Measurements from ENCODE around the gene PEX11G.
A peak's percentile ranks its signal among the peaks of the same experiment; 100 is the strongest.

The PEX11G gene

DNA sequence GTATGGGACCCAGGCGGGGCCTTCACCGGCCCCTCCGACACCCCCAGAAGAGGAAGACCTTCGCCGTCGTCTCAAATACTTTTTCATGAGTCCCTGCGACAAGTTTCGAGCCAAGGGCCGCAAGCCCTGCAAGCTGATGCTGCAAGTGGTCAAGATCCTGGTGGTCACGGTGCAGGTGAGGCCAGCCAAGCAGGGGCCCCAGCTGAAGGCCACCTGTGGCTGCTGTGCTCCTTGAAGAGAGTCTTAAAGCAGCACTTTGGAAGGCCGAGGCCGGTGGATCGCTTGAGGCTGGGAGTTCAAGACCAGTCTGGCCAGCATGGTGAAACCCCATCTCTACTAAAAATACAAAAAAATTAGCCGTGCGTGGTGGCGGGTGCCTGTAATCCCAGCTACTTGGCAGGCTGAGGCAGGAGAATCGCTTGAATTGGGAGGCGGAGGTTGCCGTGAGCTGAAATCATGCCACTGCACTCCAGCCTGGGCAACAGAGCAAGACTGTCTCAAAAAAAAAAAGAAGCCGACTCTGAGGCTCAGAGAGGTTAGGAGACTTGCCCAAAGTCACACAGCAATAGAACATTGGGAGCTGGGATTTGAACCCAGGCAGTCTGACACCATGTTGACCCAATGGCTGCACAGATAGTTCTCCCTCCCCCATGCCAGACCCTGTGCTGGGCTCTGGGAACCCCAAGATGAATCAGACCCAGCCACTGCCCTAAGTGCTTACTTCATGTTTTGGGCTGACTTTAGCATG is 36.3 kb upstream of the PEX11G start:
- TF ChIP-seq, protein P1, sequence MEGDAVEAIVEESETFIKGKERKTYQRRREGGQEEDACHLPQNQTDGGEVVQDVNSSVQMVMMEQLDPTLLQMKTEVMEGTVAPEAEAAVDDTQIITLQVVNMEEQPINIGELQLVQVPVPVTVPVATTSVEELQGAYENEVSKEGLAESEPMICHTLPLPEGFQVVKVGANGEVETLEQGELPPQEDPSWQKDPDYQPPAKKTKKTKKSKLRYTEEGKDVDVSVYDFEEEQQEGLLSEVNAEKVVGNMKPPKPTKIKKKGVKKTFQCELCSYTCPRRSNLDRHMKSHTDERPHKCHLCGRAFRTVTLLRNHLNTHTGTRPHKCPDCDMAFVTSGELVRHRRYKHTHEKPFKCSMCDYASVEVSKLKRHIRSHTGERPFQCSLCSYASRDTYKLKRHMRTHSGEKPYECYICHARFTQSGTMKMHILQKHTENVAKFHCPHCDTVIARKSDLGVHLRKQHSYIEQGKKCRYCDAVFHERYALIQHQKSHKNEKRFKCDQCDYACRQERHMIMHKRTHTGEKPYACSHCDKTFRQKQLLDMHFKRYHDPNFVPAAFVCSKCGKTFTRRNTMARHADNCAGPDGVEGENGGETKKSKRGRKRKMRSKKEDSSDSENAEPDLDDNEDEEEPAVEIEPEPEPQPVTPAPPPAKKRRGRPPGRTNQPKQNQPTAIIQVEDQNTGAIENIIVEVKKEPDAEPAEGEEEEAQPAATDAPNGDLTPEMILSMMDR (IDR thresholded peaks at IDR 0.05; ENCODE audit: low read length) = no peak
- TF ChIP-seq EZH2 (IDR thresholded peaks at IDR 0.05; ENCODE audit: borderline replicate concordance, low read length) = no peak
- Histone ChIP-seq H2AFZ (ENCODE audit: low read length) (no peak overlapping the region), H3K27ac (ENCODE audit: low read depth, low read length, poor library complexity, severe bottlenecking) (no peak overlapping the region), H3K4me2 (ENCODE audit: low read length) (no peak overlapping the region), H3F3A (ENCODE audit: insufficient read depth, low read length) (no peaks in the 10 kb centered on the region), H3K4me1 (ENCODE audit: insufficient read depth, low read length, severe bottlenecking) (peaks cover 15% of the 10 kb centered on the region), H3K27me3 (ENCODE audit: insufficient read depth, low read length) (no peaks in the 10 kb centered on the region), H3K79me2 (ENCODE audit: insufficient read depth, low read length) (no peaks in the 10 kb centered on the region), H4K20me1 (ENCODE audit: insufficient read depth, low read length) (no peaks in the 10 kb centered on the region), H3K9me2 (ENCODE audit: low read depth, low read length) (no peaks in the 10 kb centered on the region), H3K4me3 (ENCODE audit: low read depth, low read length, poor library complexity, severe bottlenecking) (no peak overlapping the region), H3K9me3 (ENCODE audit: low read length) (no peaks in the 10 kb centered on the region), H3K36me3 (ENCODE audit: insufficient read depth, low read length) (no peaks in the 10 kb centered on the region; the same call in 1 of the 2 replicates), H3K9ac (ENCODE audit: low read length) (no peak overlapping the region)

DNA sequence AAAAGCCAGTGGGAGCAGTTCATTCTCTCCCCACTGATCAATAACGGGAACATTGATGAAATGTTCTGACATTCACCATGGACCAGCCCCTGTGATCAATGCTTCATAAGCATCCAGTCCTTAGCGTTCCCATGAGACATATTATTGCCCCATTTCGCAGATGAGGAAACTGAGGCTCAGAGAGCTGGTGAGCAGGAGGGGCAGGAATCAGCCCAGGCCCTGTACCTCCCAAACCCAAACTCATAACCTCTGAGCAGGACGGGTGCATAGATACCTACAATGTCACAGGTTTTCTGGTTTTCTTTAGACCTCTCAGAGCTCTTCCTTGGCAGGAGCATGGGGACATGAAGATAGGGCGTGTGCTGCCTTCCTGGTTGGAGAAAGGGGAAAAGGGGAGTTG is 35.7 kb upstream of the PEX11G start:
- H3K9ac ChIP-seq (ENCODE audit: low read length) = no peak overlapping the region
- no peaks in the 10 kb centered on the region for H3K9me2 ChIP-seq (ENCODE audit: low read depth, low read length)
- no peak overlapping the region for H3K4me3 ChIP-seq (ENCODE audit: low read depth, low read length, poor library complexity, severe bottlenecking)
- H3K4me1 ChIP-seq (ENCODE audit: insufficient read depth, low read length, severe bottlenecking) = peaks cover 15% of the 10 kb centered on the region
- TF ChIP-seq, protein P1 (IDR thresholded peaks at IDR 0.05; ENCODE audit: low read length) = no peak
- no peak for TF ChIP-seq EZH2 (IDR thresholded peaks at IDR 0.05; ENCODE audit: borderline replicate concordance, low read length)
- no peaks in the 10 kb centered on the region for H3K27me3 ChIP-seq (ENCODE audit: insufficient read depth, low read length)
- no peaks in the 10 kb centered on the region for H3K36me3 ChIP-seq (ENCODE audit: insufficient read depth, low read length)
- no peaks in the 10 kb centered on the region for H3K9me3 ChIP-seq (ENCODE audit: low read length)
- H4K20me1 ChIP-seq (ENCODE audit: insufficient read depth, low read length) = no peaks in the 10 kb centered on the region
- H3K4me2 ChIP-seq (ENCODE audit: low read length) = no peak overlapping the region
- H3F3A ChIP-seq (ENCODE audit: insufficient read depth, low read length) = no peaks in the 10 kb centered on the region
- no peak overlapping the region for H3K27ac ChIP-seq (ENCODE audit: low read depth, low read length, poor library complexity, severe bottlenecking)
- no peak overlapping the region for H2AFZ ChIP-seq (ENCODE audit: low read length)
- no peaks in the 10 kb centered on the region for H3K79me2 ChIP-seq (ENCODE audit: insufficient read depth, low read length)

GRCh38 chr19:7522923-7523667 is 34.3 kb upstream of the PEX11G start:
- H3K9ac ChIP-seq (ENCODE audit: low read length) = peak overlapping the region; percentile 68
- H3F3A ChIP-seq (ENCODE audit: insufficient read depth, low read length) = no peaks in the 10 kb centered on the region
- no peaks in the 10 kb centered on the region for H3K79me2 ChIP-seq (ENCODE audit: insufficient read depth, low read length)
- peak overlapping the region; percentile 82 for H3K4me2 ChIP-seq (ENCODE audit: low read length)
- no peaks in the 10 kb centered on the region for H4K20me1 ChIP-seq (ENCODE audit: insufficient read depth, low read length)
- H3K27ac ChIP-seq (ENCODE audit: low read depth, low read length, poor library complexity, severe bottlenecking) = no peak overlapping the region
- H3K36me3 ChIP-seq (ENCODE audit: insufficient read depth, low read length) = no peaks in the 10 kb centered on the region
- no peaks in the 10 kb centered on the region for H3K9me3 ChIP-seq (ENCODE audit: low read length)
- H3K27me3 ChIP-seq (ENCODE audit: insufficient read depth, low read length) = no peaks in the 10 kb centered on the region
- no peak overlapping the region for H2AFZ ChIP-seq (ENCODE audit: low read length)
- TF ChIP-seq, protein P1 (IDR thresholded peaks at IDR 0.05; ENCODE audit: low read length) = no peak
- no peak for TF ChIP-seq EZH2 (IDR thresholded peaks at IDR 0.05; ENCODE audit: borderline replicate concordance, low read length)
- peak overlapping the region; percentile 74 for H3K4me3 ChIP-seq (ENCODE audit: low read depth, low read length, poor library complexity, severe bottlenecking)
- H3K9me2 ChIP-seq (ENCODE audit: low read depth, low read length) = no peaks in the 10 kb centered on the region
- H3K4me1 ChIP-seq (ENCODE audit: insufficient read depth, low read length, severe bottlenecking) = peaks cover 15% of the 10 kb centered on the region

Measured in OCI-LY1 (cell line).